Panc1 (cell line): ENCODE data around the gene TEX30.

Source experiments
- POLR2AphosphoS5 ChIP-seq: IDR thresholded peaks from 2 replicates; pipeline ENCODE4 v1.6.1; 2012; ENCODE audit warnings: mild to moderate bottlenecking, low read depth, low read length, moderate library complexity
- TCF7L2 ChIP-seq: IDR thresholded peaks from 2 replicates; pipeline ENCODE4 v1.6.1; 2011; ENCODE audit warnings: mild to moderate bottlenecking, low read depth, low read length, inconsistent platforms
- TF ChIP-seq, protein P1 (sequence below): fragments of 450-650 bp; IDR thresholded peaks from 2 replicates; pipeline ENCODE4 v1.5.1; 2017; ENCODE audit warnings: mild to moderate bottlenecking

DNA sequence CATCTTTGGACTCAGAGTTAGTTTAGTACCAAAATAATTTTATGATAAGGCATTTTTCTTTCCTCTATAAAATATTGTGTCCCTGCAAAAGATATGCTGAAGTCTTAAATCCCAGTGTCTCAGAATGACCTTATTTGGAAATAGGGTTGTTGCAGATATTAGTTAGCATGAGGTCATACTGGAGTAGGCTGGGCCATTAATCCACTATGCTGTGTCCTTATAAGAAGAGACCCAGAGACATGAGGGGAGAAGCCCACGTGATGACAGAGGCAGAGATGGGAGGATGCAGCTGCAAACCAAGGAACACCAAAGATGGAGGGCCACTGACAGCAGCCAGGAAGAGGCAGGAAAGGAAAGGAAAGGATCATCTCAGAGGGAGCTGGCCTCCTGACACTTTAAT lies 18.8 kb upstream of the TEX30 start:
- TF ChIP-seq, protein P1, sequence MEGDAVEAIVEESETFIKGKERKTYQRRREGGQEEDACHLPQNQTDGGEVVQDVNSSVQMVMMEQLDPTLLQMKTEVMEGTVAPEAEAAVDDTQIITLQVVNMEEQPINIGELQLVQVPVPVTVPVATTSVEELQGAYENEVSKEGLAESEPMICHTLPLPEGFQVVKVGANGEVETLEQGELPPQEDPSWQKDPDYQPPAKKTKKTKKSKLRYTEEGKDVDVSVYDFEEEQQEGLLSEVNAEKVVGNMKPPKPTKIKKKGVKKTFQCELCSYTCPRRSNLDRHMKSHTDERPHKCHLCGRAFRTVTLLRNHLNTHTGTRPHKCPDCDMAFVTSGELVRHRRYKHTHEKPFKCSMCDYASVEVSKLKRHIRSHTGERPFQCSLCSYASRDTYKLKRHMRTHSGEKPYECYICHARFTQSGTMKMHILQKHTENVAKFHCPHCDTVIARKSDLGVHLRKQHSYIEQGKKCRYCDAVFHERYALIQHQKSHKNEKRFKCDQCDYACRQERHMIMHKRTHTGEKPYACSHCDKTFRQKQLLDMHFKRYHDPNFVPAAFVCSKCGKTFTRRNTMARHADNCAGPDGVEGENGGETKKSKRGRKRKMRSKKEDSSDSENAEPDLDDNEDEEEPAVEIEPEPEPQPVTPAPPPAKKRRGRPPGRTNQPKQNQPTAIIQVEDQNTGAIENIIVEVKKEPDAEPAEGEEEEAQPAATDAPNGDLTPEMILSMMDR: no peak
- TF ChIP-seq TCF7L2 (no peak), POLR2AphosphoS5 (no peak)
